Mucosa of gallbladder (tissue), 1 donor: ENCODE measurements around the gene AMBRA1. TPM values are rescaled to one million over a fixed set of nuclear protein-coding genes. Genes with fewer than 3 reads are reported as not detected.

Experiments
- DNase-seq: peaks from one replicate; pipeline ENCODE4 v3.0.0-alpha.2; 2020; ENCODE audit warnings: low spot score
- total RNA-seq: library from RNA; stranded (reverse); gene quantifications from one replicate; pipeline ENCODE4 v1.2.1, GENCODE V29; 2021
- donor health status: DM: no; HTN: no; CAD: no.

Gene AMBRA1
- total RNA-seq, 1 donor from 2014 or later, result 42.1 TPM

DNA sequence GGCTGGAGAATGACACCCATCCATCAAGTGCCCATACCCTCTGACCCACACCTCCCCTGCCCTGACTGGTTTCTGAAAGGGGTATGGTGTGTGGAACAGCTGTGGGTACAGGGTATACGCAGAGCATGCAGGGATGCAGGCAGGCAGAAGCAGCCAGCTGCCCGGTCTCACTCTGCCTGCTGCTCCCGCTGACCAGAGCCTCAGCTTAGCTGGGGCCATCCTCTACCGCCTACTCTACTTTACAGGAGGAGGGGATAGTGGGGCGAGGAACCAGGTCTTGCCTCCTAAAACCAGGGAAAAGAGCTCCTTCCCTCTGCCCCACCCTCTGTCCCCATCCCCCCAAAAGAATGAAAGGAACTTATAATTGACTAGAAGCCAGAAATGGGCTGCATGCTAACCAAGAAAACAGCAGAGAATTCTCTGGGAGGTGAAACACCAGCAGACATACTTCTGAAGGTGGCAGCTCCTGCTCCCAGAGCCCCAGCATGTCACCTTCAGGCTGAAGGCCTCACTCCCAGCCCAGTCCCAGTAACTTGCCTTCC, 189.3 kb downstream of the AMBRA1 start:
- DNase-seq, result no peak

- DNase-seq, result no peak
Measured at GRCh38 chr11:46402957-46403902, 190.6 kb downstream of the AMBRA1 start.

DNA sequence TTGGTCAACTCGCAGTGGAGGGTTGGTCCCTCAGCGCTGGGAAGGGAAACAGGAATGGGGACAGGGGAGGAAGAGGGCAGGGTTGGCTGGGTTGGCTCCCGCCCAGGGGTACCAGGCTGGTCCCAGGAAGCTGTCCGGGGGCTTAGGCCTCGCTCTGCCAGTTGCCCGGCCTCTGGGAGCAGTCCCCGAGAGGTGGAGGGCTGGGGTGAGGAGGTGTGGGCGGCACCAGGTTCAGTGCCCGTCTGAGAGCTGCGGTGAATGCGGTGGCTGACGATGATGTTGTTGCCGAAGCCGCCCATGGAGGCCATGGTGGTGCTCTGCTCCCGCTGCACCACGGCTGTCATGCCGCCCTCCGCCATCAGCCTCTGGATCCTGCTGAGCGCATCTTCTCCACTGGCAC, 196.3 kb downstream of the AMBRA1 start:
- no peak for DNase-seq

GRCh38 chr11:46393759-46394158, 200.1 kb downstream of the AMBRA1 start:
- DNase-seq, result no peak

DNA sequence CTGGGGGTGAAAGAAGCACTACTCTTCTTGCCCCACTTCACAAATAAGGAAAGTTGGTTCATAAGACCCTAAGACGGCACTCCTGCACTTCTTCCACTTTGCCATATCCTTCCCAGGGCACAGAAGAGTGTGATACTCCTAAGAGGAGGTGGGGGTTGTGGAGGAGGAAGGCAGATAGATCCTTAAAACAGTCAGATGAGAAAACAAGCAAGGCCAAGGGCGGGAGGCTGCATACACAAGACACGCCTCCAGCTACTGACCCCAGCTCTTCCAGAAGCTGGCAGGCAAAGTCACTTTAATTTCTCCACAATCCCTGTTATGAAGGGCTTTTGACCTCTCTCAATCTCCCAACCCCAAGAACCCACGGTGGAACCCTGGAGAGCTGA, 200.6 kb downstream of the AMBRA1 start:
- no peak for DNase-seq

DNA sequence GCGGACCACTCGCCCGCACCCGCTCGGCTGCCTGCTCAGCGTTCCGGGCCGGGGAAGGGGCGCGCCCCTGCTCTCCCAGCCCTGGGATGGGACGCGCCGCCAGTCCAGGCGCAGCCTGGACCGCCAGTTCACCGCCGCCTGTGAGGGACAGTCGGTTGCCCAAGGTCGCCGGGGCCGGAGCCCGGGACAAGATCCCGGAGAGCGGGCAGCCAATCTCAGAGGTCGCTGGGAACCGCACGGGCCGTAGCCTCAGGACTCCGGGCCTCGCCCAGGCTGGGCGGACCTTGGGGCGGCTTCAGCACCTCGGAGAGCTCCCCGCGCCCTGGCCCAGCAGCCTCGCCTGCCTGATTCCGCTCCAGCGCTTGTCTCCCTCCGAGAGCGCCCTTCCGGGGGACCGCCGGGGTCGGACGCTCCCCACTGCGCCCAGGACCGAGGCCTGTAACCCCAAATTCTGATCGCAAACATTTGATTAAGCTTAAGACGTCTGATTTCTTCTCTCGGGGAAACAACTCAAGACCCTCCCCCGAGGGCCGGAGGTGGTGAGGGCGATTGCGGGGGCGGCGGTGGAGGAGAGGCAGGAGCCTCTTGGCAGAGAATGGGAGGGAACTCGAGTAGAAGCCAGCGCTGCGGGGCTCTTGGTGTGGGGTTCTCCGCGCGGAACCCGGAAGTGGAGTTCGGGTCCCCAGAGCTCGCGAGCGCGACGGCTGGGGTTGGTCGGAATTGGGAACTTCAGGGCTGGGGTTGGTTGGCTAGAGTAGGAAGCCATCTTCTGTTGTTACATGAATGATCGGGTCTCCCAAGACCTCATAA, 201.2 kb downstream of the AMBRA1 start:
- DNase-seq, result peak; percentile 88

DNA sequence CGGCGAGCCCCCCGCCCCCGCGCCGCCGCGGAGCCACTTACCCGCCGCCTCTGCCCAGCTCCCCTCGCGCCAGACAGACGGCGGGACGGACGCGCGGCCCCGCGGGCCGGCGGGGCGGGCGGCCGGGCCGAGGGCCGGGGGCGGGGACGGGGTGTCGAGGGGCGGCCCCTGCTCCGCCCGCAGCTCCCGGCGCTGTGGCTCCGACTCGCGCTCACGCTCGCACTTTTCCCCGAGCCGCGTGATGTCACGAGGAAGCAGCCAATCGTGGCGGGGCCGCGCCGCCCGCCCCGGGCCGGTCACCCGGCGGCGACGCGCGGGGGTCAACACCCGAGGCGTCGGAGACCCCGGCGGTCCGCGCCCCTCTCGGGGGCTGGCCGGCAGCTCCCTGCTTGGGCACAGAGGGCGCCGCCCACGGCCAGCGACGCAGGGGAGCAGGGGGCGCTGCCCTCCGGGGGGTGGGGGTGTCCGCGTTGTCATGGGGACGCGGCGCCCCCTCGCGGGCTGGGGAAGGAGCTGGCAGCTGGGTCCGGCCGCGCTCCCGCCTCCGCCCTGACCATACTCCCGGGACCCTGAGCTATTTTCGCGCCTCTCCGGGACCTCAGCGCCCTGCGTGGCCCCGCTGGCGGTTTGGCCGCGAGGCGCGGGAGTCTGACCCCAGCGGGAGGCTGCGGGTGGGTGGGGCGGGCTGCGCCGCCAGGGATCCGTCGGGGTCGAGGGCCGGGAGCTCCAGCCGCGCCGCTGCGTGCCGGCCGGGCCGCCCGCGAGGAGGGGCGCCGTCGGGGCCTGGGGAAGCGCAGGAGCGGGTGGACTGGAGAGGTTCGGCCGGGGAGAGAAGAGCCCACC, 202.0 kb downstream of the AMBRA1 start, which contains the start of gene CHRM4:
CHRM4 (minus strand) TSS at position 199 of the 843 bp plus-strand sequence. CDS start 5,219 bp downstream, outside the sequence.
- no peak for DNase-seq

GRCh38 chr11:46391186-46391577, 202.6 kb downstream of the AMBRA1 start:
- no peak for DNase-seq

DNA sequence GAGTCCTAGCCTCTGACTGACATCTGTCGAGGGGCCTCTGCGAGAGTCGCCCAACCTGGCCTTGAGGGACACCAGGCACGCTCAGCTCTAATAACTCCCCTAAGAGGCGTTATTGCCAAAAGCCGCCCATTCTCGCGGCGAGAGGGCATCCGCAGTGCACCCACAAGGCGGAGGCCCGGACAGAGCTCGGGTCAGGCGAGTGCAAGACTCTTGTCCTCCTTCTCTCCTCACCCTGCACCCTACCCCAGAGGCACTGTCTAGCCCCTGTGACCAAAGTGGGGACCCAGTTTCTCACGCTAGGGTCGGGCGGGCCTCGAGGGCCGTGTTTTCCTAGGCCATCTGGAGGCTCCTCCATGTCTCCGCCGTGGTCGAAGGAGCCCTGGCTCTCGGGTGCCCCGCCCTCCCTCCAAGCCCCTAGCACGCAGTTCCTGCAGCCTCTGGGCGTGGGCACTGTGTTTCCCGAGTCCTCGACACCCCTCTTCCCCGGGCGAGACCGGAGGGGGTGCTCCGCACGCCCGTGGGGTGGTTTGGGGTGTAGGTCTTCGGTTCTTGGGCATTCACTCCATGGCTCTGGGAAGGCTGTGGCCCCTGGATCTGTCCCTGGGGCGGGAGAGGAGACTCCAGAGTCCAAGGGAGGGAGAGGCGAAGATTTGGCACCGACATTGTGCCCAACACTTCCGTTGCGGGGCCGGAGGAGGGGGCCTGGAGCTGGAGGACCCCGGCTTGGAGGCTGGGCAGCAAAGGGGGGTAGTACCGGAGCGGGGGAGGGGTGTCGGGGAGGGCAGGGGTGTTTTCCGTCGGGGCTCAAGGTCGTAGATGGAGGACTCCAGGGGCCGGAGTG, 203.3 kb downstream of the AMBRA1 start:
- no peak for DNase-seq

- peak; percentile 58 for DNase-seq
Measured at GRCh38 chr11:46389450-46390330, 204.1 kb downstream of the AMBRA1 start.

DNA sequence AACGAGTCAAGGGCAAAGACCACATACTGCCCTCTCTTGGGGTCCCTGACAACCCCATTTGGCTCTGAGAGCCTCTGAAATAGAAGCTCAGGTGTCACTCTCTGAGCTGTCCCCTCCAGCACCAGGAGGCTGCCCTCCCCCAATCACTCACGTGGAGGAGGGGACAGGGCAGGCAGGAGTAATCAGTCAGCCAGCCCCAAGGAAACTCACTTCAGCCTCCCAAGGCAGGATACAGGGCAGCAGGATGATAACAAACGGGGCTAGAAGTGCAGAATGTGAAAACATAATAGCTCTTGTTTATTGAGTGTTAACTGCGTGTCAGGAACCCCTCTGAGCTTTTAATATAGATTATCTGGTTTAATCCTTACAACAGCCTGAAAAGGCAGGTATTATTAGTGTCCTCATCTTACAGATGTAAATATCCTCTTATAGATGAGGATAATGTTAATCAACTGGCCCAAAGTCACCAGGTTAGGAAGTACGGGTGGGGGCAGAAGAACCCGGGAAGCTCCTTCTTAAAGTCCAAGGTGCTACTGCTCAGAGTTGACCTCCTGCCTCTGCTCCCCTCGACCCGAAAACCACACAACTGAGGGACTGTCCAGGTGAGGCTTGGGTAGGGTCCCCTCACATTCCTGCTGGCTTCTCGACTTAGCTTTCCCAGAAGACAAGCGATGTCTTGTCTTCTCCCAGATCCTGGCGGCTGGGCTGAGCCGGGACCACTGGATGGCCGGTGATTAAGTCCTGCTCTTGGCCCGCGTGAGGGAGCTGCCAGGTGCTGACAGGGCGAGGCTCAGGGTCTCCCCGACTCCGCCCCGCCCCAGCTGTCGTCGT, 205.0 kb downstream of the AMBRA1 start:
- no peak for DNase-seq

- no peak for DNase-seq
Measured at GRCh38 chr11:46387919-46388618, 205.8 kb downstream of the AMBRA1 start.

DNA sequence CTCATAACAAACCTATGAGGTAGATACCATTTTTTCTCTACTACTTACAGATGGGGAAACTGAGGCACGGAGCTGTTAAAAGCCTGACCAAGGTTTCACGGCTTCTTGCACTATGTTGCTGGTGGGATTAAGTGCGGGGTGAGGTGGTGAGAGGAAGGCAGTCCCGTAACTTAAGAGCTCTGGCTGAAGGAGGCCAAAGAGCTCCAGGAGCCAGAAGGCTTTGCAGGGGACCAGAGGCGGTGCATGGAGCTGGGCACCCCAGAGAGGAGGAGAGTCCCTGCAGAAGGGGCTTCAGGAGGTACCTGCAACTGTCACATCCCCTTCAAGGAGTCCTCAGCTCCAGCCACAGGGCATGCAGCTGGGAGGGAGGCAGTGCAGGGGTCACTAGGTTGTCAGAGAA, 206.4 kb downstream of the AMBRA1 start:
- DNase-seq, result no peak

DNA sequence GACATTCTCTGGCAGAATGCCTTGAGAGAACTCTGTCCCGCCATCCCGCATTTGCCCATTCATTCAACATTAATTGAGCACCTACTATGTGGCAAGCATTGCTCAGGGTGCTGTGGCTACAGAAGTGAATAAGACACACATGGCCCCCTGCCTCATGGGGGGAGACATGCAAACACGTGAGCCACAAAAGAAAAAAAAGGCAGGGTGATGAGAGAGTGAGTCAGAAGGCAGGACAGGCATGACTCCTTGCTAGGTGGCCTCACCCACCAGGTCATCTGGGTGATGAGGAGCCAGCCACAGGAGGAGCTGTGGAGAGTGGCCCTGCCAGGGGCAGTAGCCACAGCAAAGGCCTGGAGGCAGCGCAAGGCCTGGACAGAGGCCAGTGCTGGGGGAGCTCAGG, 207.1 kb downstream of the AMBRA1 start:
- no peak for DNase-seq

DNA sequence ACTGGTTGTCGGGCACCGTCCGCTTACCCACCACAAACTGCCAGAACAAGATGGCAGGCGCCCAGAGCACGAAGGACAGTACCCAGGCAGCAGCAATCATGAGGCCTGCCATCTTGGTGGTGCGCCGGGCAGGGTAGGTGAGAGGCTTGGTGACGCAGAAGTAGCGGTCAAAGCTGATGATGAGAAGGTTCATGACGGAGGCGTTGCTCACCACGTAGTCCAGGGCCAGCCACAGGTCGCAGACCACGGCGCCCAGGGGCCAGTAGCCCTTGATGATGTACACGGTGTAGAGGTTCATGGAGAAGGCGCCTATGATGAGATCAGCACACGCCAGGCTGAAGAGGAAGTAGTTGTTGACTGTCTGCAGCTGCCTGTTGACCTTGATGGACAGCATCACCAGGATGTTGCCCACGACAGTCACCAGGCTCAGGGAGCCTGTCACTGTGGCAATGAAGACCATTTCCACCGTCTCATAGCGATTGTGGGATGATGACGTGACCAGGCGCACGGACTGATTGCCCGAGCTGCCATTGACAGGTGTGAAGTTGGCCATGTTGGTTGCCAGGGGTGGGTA, 207.7 kb downstream of the AMBRA1 start:
- no peak for DNase-seq

DNA sequence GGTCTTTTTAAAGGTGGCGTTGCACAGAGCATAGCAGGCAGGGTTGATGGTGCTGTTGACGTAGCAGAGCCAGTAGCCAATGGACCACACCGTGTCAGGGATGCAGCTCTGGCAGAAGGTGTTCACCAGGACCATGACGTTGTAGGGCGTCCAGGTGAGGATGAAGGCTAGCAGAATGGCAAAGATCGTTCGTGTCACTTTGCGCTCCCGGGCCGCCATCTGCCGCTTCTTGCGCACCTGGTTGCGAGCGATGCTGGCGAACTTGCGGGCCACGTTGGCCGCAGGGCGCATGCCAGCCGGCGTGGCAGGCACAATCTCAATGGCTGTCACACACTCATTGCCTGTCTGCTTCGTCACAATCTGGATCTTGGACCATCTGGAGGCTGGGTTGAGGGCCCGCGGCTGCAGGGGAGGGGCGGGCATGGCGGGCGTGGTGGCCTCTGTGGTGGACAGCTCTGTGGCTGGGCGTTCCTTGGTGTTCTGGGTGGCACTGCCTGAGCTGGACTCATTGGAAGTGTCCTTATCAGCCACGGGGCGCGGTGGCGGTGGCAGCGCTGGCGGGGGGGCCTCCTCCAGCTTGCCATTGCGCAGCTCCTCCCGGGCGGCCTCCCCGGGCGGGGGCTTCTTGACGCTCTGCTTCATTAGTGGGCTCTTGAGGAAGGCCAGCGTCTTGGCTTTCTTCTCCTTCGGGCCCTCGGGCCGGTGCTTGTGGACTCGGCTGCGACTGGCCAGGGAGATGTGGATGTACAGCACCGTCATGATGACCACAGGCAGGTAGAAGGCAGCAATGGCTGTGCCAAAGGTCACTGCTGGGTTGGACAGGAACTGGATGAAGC, 208.4 kb downstream of the AMBRA1 start:
- no peak for DNase-seq
